ENCODE data around the gene CNN2. TPM values are rescaled to one million over a fixed set of nuclear protein-coding genes. Genes with fewer than 3 reads are reported as not detected.

Gene CNN2
- total RNA-seq, 2 donors from 2014 or later, result 108 to 132 TPM

GRCh38 chr19:1039646-1040475 is 13.5 kb downstream of the CNN2 start, which contains the start of gene ABCA7:
TSS of gene ABCA7 (plus strand) at chr19:1040107. CDS start at chr19:1041362, 1,255 bp downstream.
- peak; percentile 99 for DNase-seq
- Histone ChIP-seq H3K4me3 (peak within 1 kb of the TSS; percentile 52), H3K4me1 (peaks cover 23% of the 10 kb centered on the region), H3K9me3 (no peaks in the 10 kb centered on the region), H3K27me3 (no peaks in the 10 kb centered on the region), H3K27ac (peak within 1 kb of the TSS; percentile 76), H3K9ac (ENCODE audit: low read depth in 2 of 2, low read length in 2 of 2) (peak within 1 kb of the TSS; percentile 74 to 86), H3K36me3 (no peaks in the 10 kb centered on the region)
- TF ChIP-seq, protein P1, sequence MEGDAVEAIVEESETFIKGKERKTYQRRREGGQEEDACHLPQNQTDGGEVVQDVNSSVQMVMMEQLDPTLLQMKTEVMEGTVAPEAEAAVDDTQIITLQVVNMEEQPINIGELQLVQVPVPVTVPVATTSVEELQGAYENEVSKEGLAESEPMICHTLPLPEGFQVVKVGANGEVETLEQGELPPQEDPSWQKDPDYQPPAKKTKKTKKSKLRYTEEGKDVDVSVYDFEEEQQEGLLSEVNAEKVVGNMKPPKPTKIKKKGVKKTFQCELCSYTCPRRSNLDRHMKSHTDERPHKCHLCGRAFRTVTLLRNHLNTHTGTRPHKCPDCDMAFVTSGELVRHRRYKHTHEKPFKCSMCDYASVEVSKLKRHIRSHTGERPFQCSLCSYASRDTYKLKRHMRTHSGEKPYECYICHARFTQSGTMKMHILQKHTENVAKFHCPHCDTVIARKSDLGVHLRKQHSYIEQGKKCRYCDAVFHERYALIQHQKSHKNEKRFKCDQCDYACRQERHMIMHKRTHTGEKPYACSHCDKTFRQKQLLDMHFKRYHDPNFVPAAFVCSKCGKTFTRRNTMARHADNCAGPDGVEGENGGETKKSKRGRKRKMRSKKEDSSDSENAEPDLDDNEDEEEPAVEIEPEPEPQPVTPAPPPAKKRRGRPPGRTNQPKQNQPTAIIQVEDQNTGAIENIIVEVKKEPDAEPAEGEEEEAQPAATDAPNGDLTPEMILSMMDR (IDR thresholded peaks at IDR 0.05), result no peak
- intact Hi-C loops (cut with DNase I), result no loop called here

DNA sequence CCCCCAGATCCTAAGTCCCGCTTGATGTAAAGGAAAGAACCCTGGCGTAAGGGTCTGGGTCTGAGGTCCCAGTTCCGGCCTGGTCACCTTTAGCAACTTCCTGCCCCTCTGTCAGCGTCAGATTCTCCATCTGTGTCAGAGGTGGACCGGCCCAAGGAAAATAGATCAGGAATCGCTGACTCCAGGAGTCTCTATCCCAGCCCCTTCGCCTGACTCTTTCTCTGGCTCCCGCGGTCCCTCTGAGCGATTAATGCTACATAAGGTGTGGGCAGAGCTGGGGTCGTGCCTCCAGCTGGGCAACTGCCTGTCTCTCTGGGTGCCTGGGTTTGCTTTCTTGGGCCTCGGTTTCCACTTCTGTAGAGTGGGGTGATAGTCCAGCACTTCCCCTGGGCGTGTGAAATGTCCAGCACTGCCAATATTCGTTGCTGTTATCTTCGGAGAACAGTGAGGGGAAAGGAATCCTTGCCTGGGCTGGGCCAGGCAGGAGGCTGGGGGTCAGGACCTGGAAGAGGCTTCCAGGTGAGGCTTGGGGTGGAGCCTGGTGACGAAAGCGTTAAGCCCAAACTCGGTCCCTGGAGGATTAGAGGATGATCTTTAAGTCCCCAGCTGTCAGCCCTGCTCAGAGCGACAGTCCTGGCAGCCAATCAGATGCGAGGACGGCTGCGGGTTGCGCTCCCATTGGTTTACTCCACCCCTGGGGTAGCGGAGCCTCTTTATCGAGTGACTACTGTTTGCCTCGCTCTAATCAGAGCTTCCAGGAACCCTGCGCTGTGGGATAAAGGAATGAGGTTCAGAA is 14.3 kb downstream of the CNN2 start:
- Histone ChIP-seq H3K27ac (peak overlapping the region; percentile 76), H3K9ac (ENCODE audit: low read depth in 2 of 2, low read length in 2 of 2) (peak overlapping the region; percentile 74 to 86), H3K9me3 (no peaks in the 10 kb centered on the region), H3K27me3 (no peaks in the 10 kb centered on the region), H3K36me3 (no peaks in the 10 kb centered on the region), H3K4me3 (peak overlapping the region; percentile 52), H3K4me1 (peaks cover 23% of the 10 kb centered on the region)
- TF ChIP-seq, protein P1 (IDR thresholded peaks at IDR 0.05), result no peak
- DNase-seq, result peak; percentile 95
- intact Hi-C loops (cut with DNase I), result no loop called here

- DNase-seq, result no peak
- Histone ChIP-seq H3K4me1 (peaks cover 23% of the 10 kb centered on the region), H3K9ac (ENCODE audit: low read depth in 2 of 2, low read length in 2 of 2) (peak overlapping the region; percentile 64 to 70)
These were observed 14.9 kb downstream of the CNN2 start for GRCh38 chr19:1041272-1041834.

GRCh38 chr19:1041835-1042685 is 15.7 kb downstream of the CNN2 start:
- intact Hi-C loops (cut with DNase I), result no loop called here
- H3K9ac ChIP-seq (ENCODE audit: low read depth in 2 of 2, low read length in 2 of 2), result peak overlapping the region; percentile 64 to 70
- TF ChIP-seq, protein P1 (IDR thresholded peaks at IDR 0.05), result no peak
- peak overlapping the region; percentile 76 for H3K27ac ChIP-seq
- DNase-seq, result peak; percentile 82
- no peaks in the 10 kb centered on the region for H3K27me3 ChIP-seq
- peak overlapping the region; percentile 52 for H3K4me3 ChIP-seq
- no peaks in the 10 kb centered on the region for H3K36me3 ChIP-seq
- no peaks in the 10 kb centered on the region for H3K9me3 ChIP-seq
- H3K4me1 ChIP-seq, result peaks cover 23% of the 10 kb centered on the region

More at GRCh38 chr19:1041272-1041834, 14.9 kb downstream of the CNN2 start:
- Histone ChIP-seq H3K4me3 (peak overlapping the region; percentile 52), H3K36me3 (no peaks in the 10 kb centered on the region), H3K27ac (peak overlapping the region; percentile 76), H3K9me3 (no peaks in the 10 kb centered on the region), H3K27me3 (no peaks in the 10 kb centered on the region)
- intact Hi-C loops (cut with DNase I), result no loop called here
- TF ChIP-seq, protein P1 (IDR thresholded peaks at IDR 0.05), result no peak
